H1 (cell line): ENCODE results near the gene SLC25A4. TPM values are rescaled to one million over a fixed set of nuclear protein-coding genes. Genes with fewer than 3 reads are reported as not detected.

Source experiments
- CTCF ChIA-PET: fragments of 300-600 bp; sonication (Branson Sonifier 250); formaldehyde crosslinking; loops from one replicate; lab custom pipeline; 2021; ENCODE audit not compliant: partially characterized antibody; lab: Charles Lee
- POLR2A ChIA-PET: fragments of 300-600 bp; sonication (Branson Sonifier 250); formaldehyde crosslinking; loops from one replicate; lab custom pipeline; 2021; ENCODE audit warnings: inconsistent platforms; ENCODE audit not compliant: partially characterized antibody; lab: Charles Lee
- DNase-seq, 2 experiments: peaks; one replicate each; pipeline versions ENCODE4 v3.0.0 to v3.0.0-alpha.2; 2010 to 2022; ENCODE audit warnings: low spot score in 2 of 2, low read depth in 1 of 2, mixed read lengths in 1 of 2
- FAIRE-seq: peaks from 2 replicates; lab custom pipeline; 2011; peaks lifted over from hg19 to GRCh38; lab: Jason Lieb, UNC
- H2AFZ ChIP-seq: 2 replicates; pipeline ENCODE4 v1.8.1; 2012; ENCODE audit warnings: low read length, inconsistent platforms
- H2AK5ac ChIP-seq: 2 replicates; pipeline ENCODE4 v1.6.1; 2013; ENCODE audit warnings: low read depth, low read length
- H2BK120ac ChIP-seq: replicated peaks from 2 replicates; pipeline ENCODE3; 2013; ENCODE audit warnings: low read depth, low read length, inconsistent platforms
- H2BK12ac ChIP-seq: 2 replicates; pipeline ENCODE4 v1.6.1; 2013; ENCODE audit warnings: low read depth, low read length
- H2BK15ac ChIP-seq: 2 replicates; pipeline ENCODE4 v1.6.1; 2013; ENCODE audit warnings: low read length
- H2BK20ac ChIP-seq: 2 replicates; pipeline ENCODE4 v1.6.1; 2013; ENCODE audit warnings: low read length
- H2BK5ac ChIP-seq: 2 replicates; pipeline ENCODE4 v1.6.1; 2013; ENCODE audit warnings: low read depth, low read length
- H3K14ac ChIP-seq: 2 replicates; pipeline ENCODE4 v1.6.1; 2013; ENCODE audit warnings: inconsistent platforms; ENCODE audit not compliant: insufficient read length
- H3K18ac ChIP-seq: 2 replicates; pipeline ENCODE4 v1.6.1; 2013; ENCODE audit warnings: low read length; ENCODE audit errors: extremely low read depth
- H3K23ac ChIP-seq: 2 replicates; pipeline ENCODE4 v1.6.1; 2013; ENCODE audit warnings: inconsistent platforms; ENCODE audit not compliant: insufficient read length
- H3K23me2 ChIP-seq: 2 replicates; pipeline ENCODE4 v1.6.1; 2013; ENCODE audit warnings: low read depth, low read length
- H3K27ac ChIP-seq: 2 replicates; pipeline ENCODE4 v1.6.1; 2011; ENCODE audit warnings: low read depth, low read length, inconsistent platforms
- H3K27me3 ChIP-seq, 4 experiments: replicated peaks in 1 of 4; 1 replicate in 1 of 4; 2 replicates in 3 of 4; pipeline versions ENCODE4 v1.6.1 to v1.8.1; 2011 to 2013; ENCODE audit warnings: low read length in 3 of 4, mild to moderate bottlenecking in 3 of 4, inconsistent platforms in 2 of 4, mixed read lengths in 2 of 4, moderate library complexity in 1 of 4; ENCODE audit not compliant: control insufficient read depth in 3 of 4, insufficient read depth in 3 of 4; ENCODE audit errors: extremely low read depth in 1 of 4
- H3K36me3 ChIP-seq, 4 experiments: 2 replicates each; pipeline versions ENCODE4 v1.6.1 to v1.8.1; 2011 to 2013; ENCODE audit warnings: mild to moderate bottlenecking in 4 of 4, low read length in 3 of 4, moderate library complexity in 2 of 4, control low read depth in 1 of 4, inconsistent platforms in 1 of 4; ENCODE audit not compliant: insufficient read depth in 4 of 4, control insufficient read depth in 2 of 4
- H3K4ac ChIP-seq: replicated peaks from 2 replicates; pipeline ENCODE3; 2013; ENCODE audit warnings: low read length, low read depth, mixed read lengths, inconsistent platforms; ENCODE audit not compliant: insufficient read length
- H3K4me1 ChIP-seq, 4 experiments: replicated peaks in 1 of 4; 1 replicate in 1 of 4; 2 replicates in 3 of 4; pipeline versions ENCODE4 v1.6.1 to v1.8.1; 2011 to 2013; ENCODE audit warnings: low read length in 3 of 4, inconsistent platforms in 2 of 4, mixed read lengths in 1 of 4; ENCODE audit not compliant: insufficient read depth in 4 of 4, control insufficient read depth in 3 of 4
- H3K4me2 ChIP-seq, 2 experiments: 2 replicates each; pipeline versions ENCODE4 v1.6.1 to v1.8.1; 2011 to 2013; ENCODE audit warnings: low read depth in 2 of 2, low read length in 2 of 2, control low read depth in 1 of 2, inconsistent platforms in 1 of 2, mild to moderate bottlenecking in 1 of 2; ENCODE audit not compliant: insufficient read depth in 1 of 2
- H3K4me3 ChIP-seq, 4 experiments: fragments of 200-600, 300-600 bp in 1 of 4; sonication (generic), shearing (Covaris generic), sonication (Bioruptor Twin) in 1 of 4; 2 replicates each; pipeline versions ENCODE4 v1.5.1 to v1.8.1; 2011 to 2016; ENCODE audit warnings: low read length in 4 of 4, low read depth in 3 of 4, control low read depth in 2 of 4, inconsistent platforms in 2 of 4, mild to moderate bottlenecking in 2 of 4, mixed read lengths in 1 of 4, moderate library complexity in 1 of 4; ENCODE audit not compliant: insufficient read depth in 2 of 4; ENCODE audit errors: extremely low read depth in 1 of 4
- H3K56ac ChIP-seq: replicated peaks from 2 replicates; pipeline ENCODE3; 2013; ENCODE audit warnings: low read depth, mild to moderate bottlenecking, mixed read lengths, low read length, inconsistent platforms; ENCODE audit not compliant: insufficient read length
- H3K79me1 ChIP-seq: 2 replicates; pipeline ENCODE4 v1.6.1; 2013; ENCODE audit warnings: low read depth, low read length, control low read depth
- H3K79me2 ChIP-seq, 2 experiments: 2 replicates each; pipeline versions ENCODE4 v1.6.1 to v1.8.1; 2012 to 2013; ENCODE audit warnings: low read length in 2 of 2, mild to moderate bottlenecking in 2 of 2, inconsistent platforms in 1 of 2; ENCODE audit not compliant: insufficient read depth in 2 of 2, control insufficient read depth in 1 of 2
- H3K9ac ChIP-seq, 4 experiments: replicated peaks in 1 of 4; 1 replicate in 1 of 4; 2 replicates in 3 of 4; pipeline versions ENCODE4 v1.6.1 to v1.8.1; 2011 to 2013; ENCODE audit warnings: low read depth in 3 of 4, low read length in 3 of 4, control low read depth in 2 of 4, mild to moderate bottlenecking in 2 of 4, moderate library complexity in 2 of 4, inconsistent platforms in 1 of 4; ENCODE audit errors: extremely low read depth in 1 of 4
- H3K9me3 ChIP-seq, 2 experiments: 2 replicates each; pipeline versions ENCODE4 v1.6.1 to v1.8.1; 2012 to 2013; ENCODE audit warnings: mild to moderate bottlenecking in 2 of 2, moderate library complexity in 2 of 2, control low read depth in 1 of 2, inconsistent platforms in 1 of 2, low read depth in 1 of 2, low read length in 1 of 2, mixed read lengths in 1 of 2; ENCODE audit not compliant: insufficient read depth in 2 of 2
- H4K20me1 ChIP-seq, 2 experiments: replicated peaks in 1 of 2; 2 replicates each; pipeline versions ENCODE3 to v1.8.1; 2011 to 2013; ENCODE audit warnings: inconsistent platforms in 2 of 2, low read length in 2 of 2, mild to moderate bottlenecking in 1 of 2; ENCODE audit not compliant: insufficient read depth in 2 of 2, control insufficient read depth in 1 of 2
- H4K5ac ChIP-seq: 2 replicates; pipeline ENCODE4 v1.6.1; 2013; ENCODE audit warnings: low read length, low read depth, mixed read lengths, inconsistent platforms; ENCODE audit not compliant: insufficient read length
- H4K8ac ChIP-seq: 2 replicates; pipeline ENCODE4 v1.8.0; 2013; ENCODE audit warnings: mild to moderate bottlenecking, moderate library complexity, low read length, inconsistent platforms; ENCODE audit not compliant: insufficient read depth; ENCODE audit errors: extremely low read depth
- H4K91ac ChIP-seq: replicated peaks from 2 replicates; pipeline ENCODE3; 2013; ENCODE audit warnings: low read length, mixed read lengths, inconsistent platforms; ENCODE audit not compliant: insufficient read length
- CHD2 ChIP-seq: IDR thresholded peaks from 2 replicates; pipeline ENCODE4 v1.6.1; 2012; ENCODE audit warnings: low read length, improper control_type of control experiment
- EGR1 ChIP-seq: IDR thresholded peaks from 2 replicates; pipeline ENCODE4 v1.6.1; 2011; ENCODE audit warnings: low read depth, low read length, borderline replicate concordance
- HDAC2 ChIP-seq, 2 experiments: fragments of 300-600 bp in 1 of 2; sonication (generic) in 1 of 2; IDR thresholded peaks; 2 replicates each; pipeline ENCODE4 v1.6.1; 2011 to 2012; ENCODE audit warnings: low read depth in 2 of 2, low read length in 2 of 2, mild to moderate bottlenecking in 2 of 2, moderate library complexity in 2 of 2, borderline replicate concordance in 1 of 2, inconsistent platforms in 1 of 2
- POU5F1 ChIP-seq: IDR thresholded peaks from 2 replicates; pipeline ENCODE4 v1.6.1; 2011; ENCODE audit warnings: low read depth, mild to moderate bottlenecking, low read length, moderate library complexity
- RFX5 ChIP-seq: IDR thresholded peaks from 2 replicates; pipeline ENCODE4 v1.6.1; 2011; ENCODE audit warnings: low read depth, low read length, improper control_type of control experiment, borderline replicate concordance
- SIX5 ChIP-seq: IDR thresholded peaks from 2 replicates; pipeline ENCODE4 v1.6.1; 2011; ENCODE audit warnings: mild to moderate bottlenecking, low read depth, low read length
- SP1 ChIP-seq: IDR thresholded peaks from 2 replicates; pipeline ENCODE4 v1.6.1; 2011; ENCODE audit warnings: low read depth, low read length
- SP4 ChIP-seq: IDR thresholded peaks from 2 replicates; pipeline ENCODE4 v1.6.1; 2012; ENCODE audit warnings: low read length, inconsistent platforms
- TAF1 ChIP-seq: IDR thresholded peaks from 2 replicates; pipeline ENCODE4 v1.6.1; 2011; ENCODE audit warnings: mild to moderate bottlenecking, low read depth, low read length
- USF2 ChIP-seq: IDR thresholded peaks from 2 replicates; pipeline ENCODE4 v1.6.1; 2011; ENCODE audit warnings: low read length, improper control_type of control experiment
- WGBS, 2 experiments: shearing (Covaris generic) in 1 of 2; methylation state at CpG; one replicate each; pipeline versions ENCODE4 v1.1.6 to v1.1.7; 2013 to 2015; ENCODE audit warnings: low lambda C conversion rate in 2 of 2, mixed read lengths in 2 of 2, inconsistent platforms in 1 of 2, low coverage in 1 of 2, missing lambda C conversion rate in 1 of 2; ENCODE audit not compliant: insufficient replicate concordance in 2 of 2, insufficient coverage in 1 of 2, insufficient read length in 1 of 2; ENCODE audit errors: extremely low coverage in 1 of 2, missing lambda C conversion rate in 1 of 2; 5-methylcytosine and 5-hydroxymethylcytosine counted together
- polyA plus RNA-seq, 7 experiments: library from polyadenylated mRNA; depleted of rRNA in 3 of 7; stranded (reverse) in 5 of 7; unstranded in 2 of 7; fragments of >200 nt in 5 of 7; fragments of 200-250 nt in 2 of 7; gene quantifications; 1 replicate in 5 of 7; 2 replicates in 1 of 7; 4 replicates in 1 of 7; pipeline versions ENCODE4 v1.2.1 to v1.2.3, GENCODE V29; 2011 to 2013; ENCODE audit warnings: missing spikeins in 2 of 7, mixed read lengths in 2 of 7
- total RNA-seq: library from RNA; stranded (reverse); fragmentation: NEBNext Ultra II Directional; extraction: Animal tissue kit (Norgen Biotek cat#: 25700); gene quantifications from 2 replicates; pipeline ENCODE4 v1.2.1, GENCODE V29; 2021

Gene SLC25A4
- total and polyA plus RNA-seq, 2 of the 8 experiments (the other 6 are each of a cell fraction or from before 2014, with no cell fraction given): 41.3 to 42.0 TPM

GRCh38 chr4:185113340-185113739, 29.7 kb upstream of the SLC25A4 start:
- FAIRE-seq: no peak
- POLR2A ChIA-PET: no interaction called here
- Histone ChIP-seq H2BK15ac (no peak overlapping the region), H3K4me2 (no peak overlapping the region), H3K9me3 (no peaks in the 10 kb centered on the region), H3K18ac (no peak overlapping the region), H3K23me2 (no peaks in the 10 kb centered on the region; the same call in 1 of the 2 replicates), H3K4me3 (no peak overlapping the region), H3K56ac (no peak overlapping the region), H4K91ac (no peak overlapping the region)
- TF ChIP-seq SP1 (no peak), POU5F1 (no peak), EGR1 (no peak), RFX5 (no peak), USF2 (no peak), SIX5 (no peak), CHD2 (no peak), SP4 (no peak), HDAC2 (IDR thresholded peaks at IDR 0.05; ENCODE audit: borderline replicate concordance in 1 of 2, low read depth in 2 of 2, low read length in 2 of 2) (no peak), TAF1 (no peak)
- TF ChIP-seq, all 59 proteins: peak for 0
- Histone ChIP-seq H3K9ac (no peak overlapping the region), H3K27me3 (no peaks in the 10 kb centered on the region), H3K79me2 (no peaks in the 10 kb centered on the region), H2BK12ac (no peak overlapping the region), H3K4me1 (peaks cover 5 to 19% (median 11%) of the 10 kb centered on the region in 4 experiments), H3K4ac (no peak overlapping the region), H4K8ac (no peak overlapping the region), H3K27ac (no peak overlapping the region), H3K14ac (no peak overlapping the region), H3K79me1 (no peaks in the 10 kb centered on the region), H2BK120ac (no peak overlapping the region), H2AFZ (no peak overlapping the region), H2BK5ac (no peak overlapping the region), H3K36me3 (no peaks in the 10 kb centered on the region), H2AK5ac (no peak overlapping the region), H4K5ac (no peak overlapping the region), H2BK20ac (0 out of 2 replicates have a peak overlapping the region, but pooled peaks have one; percentile 35), H4K20me1 (no peaks in the 10 kb centered on the region), H3K23ac (no peak overlapping the region)
- 94% methylated on average over 2 of the region's 2 CpGs; no CpG with 5 or more reads in 1 of the 2 experiments for WGBS, 2 experiments
- DNase-seq: no peak
- CTCF ChIA-PET: interaction anchor here (1.6 to 2.6 kb wide), 2 partner anchors 14 to 21 kb away, joined by 4 to 11 read pairs; no protein-coding TSS in a partner anchor
